Femur (tissue), 1 donor: ENCODE data around the gene REEP6.

ENCODE experiments used
- DNase-seq: peaks from one replicate; pipeline ENCODE4 v3.0.0-alpha.2; 2017

Gene REEP6

DNA sequence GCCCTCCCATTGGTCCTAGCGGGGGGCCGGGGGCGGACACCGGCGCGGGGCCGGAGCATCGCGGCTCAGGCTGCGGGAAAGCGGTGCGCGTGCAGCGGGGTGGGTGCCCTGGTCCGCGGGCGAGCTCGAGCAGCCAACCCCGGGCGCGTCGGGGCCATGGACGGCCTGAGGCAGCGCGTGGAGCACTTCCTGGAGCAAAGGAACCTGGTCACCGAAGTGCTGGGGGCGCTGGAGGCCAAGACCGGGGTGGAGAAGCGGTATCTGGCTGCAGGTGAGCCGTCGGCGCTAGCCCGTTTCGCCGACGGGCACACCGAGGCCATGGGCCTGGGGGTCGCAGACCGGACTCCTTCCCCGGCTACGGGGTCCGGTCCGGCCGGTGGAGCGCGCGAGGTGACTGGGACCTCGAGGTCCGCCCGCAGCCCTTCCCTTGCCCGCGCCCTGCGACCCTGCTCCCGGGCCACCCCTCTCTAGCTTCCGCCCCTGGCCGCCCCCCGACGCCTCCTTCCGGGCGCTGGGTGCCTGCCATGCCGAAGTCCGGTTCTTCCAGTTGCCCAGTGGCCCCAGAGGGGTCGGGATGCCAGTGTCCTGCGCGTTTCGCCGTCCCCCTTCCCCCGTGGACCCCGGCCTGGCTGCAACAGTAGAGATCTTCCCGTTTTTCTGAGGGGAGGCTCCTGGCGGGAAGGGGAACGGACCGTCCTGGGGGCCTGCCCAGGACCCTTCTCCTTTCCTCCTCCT, at the start of gene REEP6:
Gene REEP6, plus strand, starts transcription at position 68 of the 735 bp plus-strand sequence. Its CDS starts 89 bp downstream, at position 157.
- peak; percentile 49 for DNase-seq

DNA sequence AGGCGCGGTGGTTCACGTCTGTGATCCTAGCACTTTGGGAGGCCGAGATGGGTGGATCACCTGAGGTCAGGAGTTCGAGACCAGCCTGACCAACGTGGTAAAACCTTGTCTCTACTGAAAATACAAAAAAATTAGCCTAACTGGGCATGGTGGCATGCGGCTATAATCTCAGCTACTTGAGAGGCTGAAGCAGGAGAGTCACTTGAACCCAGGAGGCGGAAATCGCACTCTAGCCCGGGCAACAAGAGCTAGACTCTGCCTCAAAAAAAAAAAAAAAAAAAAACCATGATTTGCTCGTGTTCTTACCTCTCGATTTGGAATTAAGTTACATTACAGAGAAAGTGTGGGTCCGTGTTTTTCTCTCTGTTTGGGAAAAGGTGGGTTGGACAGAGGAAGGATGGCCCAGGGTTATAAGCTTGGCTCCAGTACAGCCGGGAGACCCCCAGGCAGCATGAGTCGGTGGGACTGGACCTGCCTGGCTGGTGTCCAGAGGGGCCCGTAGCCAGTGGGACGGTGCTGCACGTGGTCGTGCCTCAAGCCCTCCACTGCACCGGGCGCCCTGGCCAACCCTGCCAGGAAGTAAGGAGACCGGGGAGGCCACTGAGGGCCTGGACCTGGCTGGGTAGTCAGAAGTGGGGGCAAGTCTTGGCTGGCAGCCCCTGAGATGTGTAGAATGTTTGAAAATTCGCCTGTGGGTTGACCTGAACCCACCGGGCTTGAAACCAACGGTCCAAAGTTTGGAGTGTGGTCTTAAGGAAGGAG, 49.1 kb upstream of the REEP6 start:
- no peak for DNase-seq

GRCh38 chr19:1445185-1445931, 45.6 kb upstream of the REEP6 start:
- peak; percentile 77 for DNase-seq

GRCh38 chr19:1445932-1446712, 44.9 kb upstream of the REEP6 start:
- DNase-seq: peak; percentile 62

DNA sequence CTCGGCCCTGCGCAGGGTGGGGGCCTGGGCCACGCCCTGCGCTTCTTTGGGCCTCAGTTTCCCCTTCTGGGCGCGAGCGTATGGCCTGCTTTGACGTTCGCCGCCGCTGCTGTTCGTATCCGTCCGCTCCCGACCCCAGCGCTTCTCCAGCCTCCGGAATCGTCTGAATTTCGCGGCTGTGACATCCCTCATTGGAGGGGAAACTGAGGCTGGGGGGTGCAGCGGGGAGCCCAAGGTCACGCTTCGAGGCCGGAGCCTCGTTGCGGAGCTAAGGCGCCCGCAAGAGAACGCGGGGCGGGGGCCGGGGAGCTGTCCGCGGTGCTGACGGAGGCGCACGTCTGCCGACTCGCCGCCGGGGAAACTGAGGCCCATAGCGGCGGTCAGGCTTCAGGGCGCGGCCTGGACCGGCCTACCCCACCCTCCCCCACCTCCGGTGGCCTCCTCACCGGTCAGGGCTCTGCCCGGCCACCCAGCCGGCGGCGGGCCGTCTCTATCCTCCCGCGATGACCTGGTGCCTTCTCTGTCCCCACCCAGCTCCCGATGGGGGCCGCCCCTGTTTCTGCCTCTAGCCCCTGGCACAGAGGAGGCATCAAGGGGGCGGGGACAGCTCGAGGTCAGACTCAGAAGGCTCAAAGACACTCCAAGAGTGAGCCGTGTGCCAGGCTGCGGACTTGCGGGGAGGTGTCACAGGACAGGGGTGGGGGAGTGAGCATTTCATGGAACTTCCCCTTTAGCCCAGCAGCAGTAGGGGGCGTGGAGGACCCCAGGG, 44.1 kb upstream of the REEP6 start:
- no peak for DNase-seq

DNA sequence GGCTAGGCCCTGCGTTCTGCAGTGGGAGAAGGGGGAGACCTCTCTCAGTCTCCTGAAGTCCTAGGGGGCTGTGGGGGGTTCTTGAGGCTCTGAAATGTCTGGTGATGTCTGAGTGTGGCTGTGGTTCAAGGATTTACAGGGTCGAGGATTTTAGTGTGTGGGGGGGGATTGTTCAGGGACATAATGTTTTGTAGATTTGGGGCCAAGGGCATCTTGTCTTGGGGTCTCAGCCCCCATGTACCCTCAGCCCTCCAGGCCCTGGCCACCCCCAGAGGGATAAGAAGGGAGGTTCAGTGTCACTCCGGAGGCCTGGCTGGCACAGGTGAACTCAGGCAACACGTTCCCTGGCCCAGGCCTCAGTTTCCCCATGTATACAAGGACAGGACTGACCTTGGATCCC, 43.5 kb upstream of the REEP6 start:
- DNase-seq: no peak

GRCh38 chr19:1447944-1448343, 43.0 kb upstream of the REEP6 start:
- no peak for DNase-seq

DNA sequence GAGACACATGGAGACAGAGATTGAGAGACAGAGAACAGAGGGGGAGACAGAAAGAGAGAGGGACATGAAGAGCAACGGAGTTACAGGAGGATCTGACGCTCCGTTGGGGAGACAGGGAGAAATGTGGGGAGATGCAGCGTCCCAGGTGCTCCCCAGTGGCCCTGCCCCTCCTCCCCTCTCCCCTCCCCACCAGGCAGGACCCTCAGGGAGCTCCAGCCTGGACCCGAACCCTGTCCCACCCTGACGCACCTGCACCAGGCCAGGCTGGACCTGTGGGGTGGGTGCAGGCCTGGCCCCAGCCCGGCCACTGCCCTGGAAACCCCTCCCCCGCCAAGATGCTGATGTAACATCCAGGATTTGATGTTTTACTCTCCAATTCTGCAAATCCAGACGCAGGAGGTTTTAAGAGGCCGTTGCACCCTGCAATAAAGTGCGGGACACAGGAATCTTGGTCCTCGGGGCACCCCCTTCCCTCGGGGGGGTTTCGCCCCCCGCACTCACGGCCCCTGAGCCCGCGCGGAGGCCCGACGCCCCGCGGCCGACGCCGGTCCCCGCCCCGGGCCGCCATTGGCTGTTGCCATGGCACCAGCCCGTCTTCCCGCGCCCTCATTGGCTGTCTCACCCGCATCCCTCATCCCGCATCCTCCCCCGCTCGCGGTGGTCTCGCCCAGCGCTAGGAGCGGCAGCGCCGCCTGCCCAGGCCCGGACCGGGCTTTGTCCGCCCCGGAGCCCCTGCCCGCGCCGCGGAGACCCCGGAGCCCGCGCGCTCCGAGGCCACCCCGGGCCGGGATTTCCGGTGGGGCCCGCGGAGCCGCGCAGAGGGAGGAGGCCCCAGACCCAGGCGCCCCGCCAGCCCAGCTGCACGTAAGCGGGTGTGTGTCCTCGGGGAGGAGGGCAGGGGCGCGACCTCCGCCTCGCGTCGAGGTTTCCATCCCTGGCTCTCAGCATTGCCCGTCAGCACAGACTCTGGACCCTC, 41.2 kb upstream of the REEP6 start, which contains the start of gene APC2:
Gene APC2, plus strand, starts transcription at position 655 of the 976 bp plus-strand sequence. CDS start 2,881 bp downstream, outside the sequence.
- no peak for DNase-seq

DNA sequence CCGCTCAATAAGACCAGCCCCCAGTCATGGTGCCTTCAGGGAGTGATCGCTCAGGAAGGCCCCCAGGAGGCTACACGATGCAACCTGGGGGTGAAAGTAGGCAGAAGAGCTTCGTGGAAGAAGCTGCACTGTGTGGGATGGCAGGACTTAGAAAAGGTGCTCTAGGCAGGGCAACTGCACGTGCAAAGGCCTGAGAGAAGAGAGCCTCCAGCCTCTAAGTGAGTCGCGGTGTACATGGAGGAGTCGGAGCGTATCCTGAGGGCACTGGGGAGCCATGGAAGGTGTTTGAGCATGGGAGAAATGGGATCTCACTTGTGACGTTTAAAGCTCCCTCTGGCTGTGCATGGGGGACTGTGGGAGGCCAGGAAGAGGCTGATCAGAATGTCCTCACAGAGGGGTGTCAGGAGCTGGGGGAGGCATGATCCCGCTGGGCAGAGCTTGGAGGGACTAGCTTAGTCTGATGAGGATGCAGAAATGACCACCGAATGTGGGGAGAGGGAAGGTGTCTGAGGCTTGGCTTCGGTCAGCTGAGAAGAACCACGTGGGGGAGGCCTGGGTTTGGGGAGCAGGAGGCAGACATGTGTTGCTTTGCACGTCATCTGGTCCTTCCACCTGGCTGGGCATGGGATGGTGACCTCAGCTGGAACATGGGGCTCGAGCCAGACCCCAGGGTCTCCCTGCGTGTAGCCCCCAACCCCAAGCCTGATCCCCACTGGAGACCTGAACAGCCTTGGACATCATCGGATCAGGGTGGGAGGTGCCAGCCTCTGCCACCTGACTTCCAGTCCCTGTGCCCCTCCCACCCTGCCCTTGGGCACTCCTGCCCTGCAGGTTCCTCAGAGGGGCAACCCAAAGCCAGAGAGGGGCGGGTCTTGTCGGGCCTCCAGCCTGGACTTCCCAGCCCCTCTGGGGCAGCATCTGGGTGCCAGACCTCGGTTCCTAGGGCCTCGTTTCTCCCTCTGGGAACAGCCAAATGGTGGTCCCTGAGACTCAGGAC, 39.9 kb upstream of the REEP6 start:
- DNase-seq: no peak

- DNase-seq: no peak
Measured at GRCh38 chr19:1451916-1452801, 38.8 kb upstream of the REEP6 start.

- DNase-seq: no peak
Measured at GRCh38 chr19:1452802-1453524, 38.0 kb upstream of the REEP6 start.

- DNase-seq: no peak
Measured at GRCh38 chr19:1453525-1454364, 37.2 kb upstream of the REEP6 start.

- no peak for DNase-seq
Measured at GRCh38 chr19:1455002-1455335, 36.0 kb upstream of the REEP6 start.

DNA sequence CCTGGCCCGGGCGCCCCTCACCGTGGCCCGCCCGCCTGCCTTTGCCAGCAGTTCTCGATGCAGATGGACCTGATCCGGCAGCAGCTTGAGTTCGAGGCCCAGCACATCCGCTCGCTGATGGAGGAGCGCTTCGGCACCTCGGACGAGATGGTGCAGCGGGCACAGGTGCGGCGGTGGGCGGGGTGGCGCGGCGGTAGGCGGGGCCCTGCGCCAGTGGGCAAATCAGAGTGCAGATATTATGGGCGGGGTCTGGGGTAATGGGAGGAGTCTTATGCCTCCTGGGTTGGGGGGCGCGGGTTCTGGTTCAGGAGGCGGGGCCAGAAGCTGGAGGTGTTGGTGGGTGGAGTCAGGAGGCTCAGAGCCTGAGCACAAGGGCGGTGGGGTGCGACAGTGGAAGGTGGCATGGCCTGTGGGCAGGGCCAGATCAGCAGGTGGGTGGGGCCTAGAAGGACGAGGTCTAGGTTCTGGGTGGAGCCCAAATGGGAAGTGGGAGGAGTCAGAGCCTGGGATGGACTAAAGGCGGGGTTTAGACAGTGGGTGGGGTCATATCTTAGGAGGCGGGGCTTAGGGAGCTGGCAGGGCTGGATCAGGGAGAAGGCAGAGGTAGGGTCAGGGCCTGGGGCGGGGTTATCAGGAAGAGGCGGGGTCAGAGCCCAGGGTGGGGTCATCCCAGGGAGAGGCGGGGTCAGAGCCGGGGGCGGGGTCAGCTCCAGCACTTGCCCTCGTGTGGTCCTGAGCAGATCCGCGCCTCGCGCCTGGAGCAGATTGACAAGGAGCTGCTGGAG, 35.5 kb upstream of the REEP6 start:
- DNase-seq: no peak

DNA sequence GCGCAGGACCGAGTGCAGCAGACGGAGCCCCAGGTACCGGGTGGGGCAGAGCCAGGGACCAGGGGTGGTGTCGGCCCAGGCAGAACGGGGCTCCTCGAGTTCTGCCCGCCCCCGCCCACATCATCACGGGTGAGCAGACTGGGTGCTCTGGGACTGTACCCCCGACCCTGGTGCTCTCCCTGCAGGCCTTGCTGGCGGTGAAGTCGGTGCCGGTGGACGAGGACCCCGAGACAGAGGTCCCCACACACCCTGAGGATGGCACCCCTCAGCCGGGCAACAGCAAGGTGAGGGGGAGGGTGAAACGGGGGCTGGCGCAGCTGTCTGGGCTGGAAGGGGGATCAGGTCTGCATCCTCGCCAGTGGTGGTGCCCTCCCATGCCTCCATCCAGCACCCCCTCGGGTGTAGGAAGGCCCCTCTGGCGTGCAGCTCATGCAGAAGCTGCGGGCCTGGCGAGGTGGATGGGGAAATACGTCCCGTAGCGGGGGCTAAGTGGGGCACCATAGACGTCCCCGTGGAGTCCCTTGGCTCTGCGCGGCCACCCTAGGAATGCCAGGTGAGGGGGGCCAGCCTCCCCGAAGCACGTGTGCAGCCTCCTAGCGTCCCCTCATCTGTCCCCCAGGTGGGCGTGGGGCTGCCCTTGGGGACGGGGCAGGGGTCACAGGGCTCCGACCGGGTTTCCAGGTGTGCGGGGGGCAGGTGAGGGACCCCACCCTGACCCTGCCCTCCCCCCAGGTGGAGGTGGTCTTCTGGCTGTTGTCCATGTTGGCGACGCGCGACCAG, 34.7 kb upstream of the REEP6 start:
- DNase-seq: no peak
